DOHH2 (cell line): ENCODE data around the gene NKAIN2.

ENCODE experiments used
- H3F3A ChIP-seq: fragments of 200-600 bp; sonication (generic), shearing (Covaris generic); 2 replicates; pipeline ENCODE4 v1.6.0; 2016; ENCODE audit warnings: antibody characterized with exemption, mild to moderate bottlenecking; ENCODE audit not compliant: control insufficient read depth, insufficient read depth
- H3K27ac ChIP-seq: fragments of 200-600 bp; sonication (generic); 2 replicates; pipeline ENCODE4 v1.5.1; 2014; ENCODE audit warnings: low read depth, mild to moderate bottlenecking, low read length, moderate library complexity
- H3K27me3 ChIP-seq: fragments of 200-600 bp; sonication (generic); 2 replicates; pipeline ENCODE4 v1.6.1; 2014; ENCODE audit warnings: mild to moderate bottlenecking, low read length, mixed read lengths; ENCODE audit not compliant: control insufficient read depth
- H3K36me3 ChIP-seq: fragments of 200-600 bp; sonication (generic); 2 replicates; pipeline ENCODE4 v1.6.1; 2014; ENCODE audit warnings: mild to moderate bottlenecking, low read length, moderate library complexity, mixed read lengths; ENCODE audit not compliant: control insufficient read depth
- H3K4me1 ChIP-seq: fragments of 200-600 bp; sonication (generic); 2 replicates; pipeline ENCODE4 v1.6.1; 2014; ENCODE audit warnings: mild to moderate bottlenecking, low read length, mixed read lengths; ENCODE audit not compliant: control insufficient read depth
- H3K4me2 ChIP-seq: fragments of 200-600 bp; sonication (generic); 2 replicates; pipeline ENCODE4 v1.6.0; 2014; ENCODE audit warnings: mild to moderate bottlenecking, low read length, moderate library complexity
- H3K4me3 ChIP-seq: fragments of 200-600 bp; sonication (generic); 2 replicates; pipeline ENCODE4 v1.5.1; 2014; ENCODE audit warnings: mild to moderate bottlenecking, low read length, mixed read lengths
- H3K79me2 ChIP-seq: fragments of 200-600 bp; sonication (generic); 2 replicates; pipeline ENCODE4 v1.6.1; 2014; ENCODE audit warnings: mild to moderate bottlenecking, low read length, mixed read lengths; ENCODE audit not compliant: control insufficient read depth
- H3K9me2 ChIP-seq: fragments of 200-600 bp; sonication (generic); replicated peaks from 2 replicates; pipeline ENCODE4 v1.6.1; 2014; ENCODE audit warnings: mild to moderate bottlenecking, low read length, mixed read lengths; ENCODE audit not compliant: control insufficient read depth
- H3K9me3 ChIP-seq: fragments of 200-600 bp; sonication (generic); 2 replicates; pipeline ENCODE4 v1.6.1; 2014; ENCODE audit warnings: antibody characterized with exemption, low read length, mixed read lengths; ENCODE audit not compliant: control insufficient read depth, insufficient read depth
- H4K20me1 ChIP-seq: fragments of 200-600 bp; sonication (generic); 2 replicates; pipeline ENCODE4 v1.6.0; 2014; ENCODE audit warnings: low read depth, mild to moderate bottlenecking, antibody characterized with exemption, low read length, moderate library complexity; ENCODE audit not compliant: control insufficient read depth, insufficient read depth
- EZH2phosphoT487 ChIP-seq: fragments of 200-600 bp; sonication (generic); IDR thresholded peaks from 2 replicates; pipeline ENCODE4 v1.6.1; 2017; ENCODE audit warnings: borderline replicate concordance, mild to moderate bottlenecking, antibody characterized with exemption, low read length, moderate library complexity, mixed read lengths
- TF ChIP-seq, protein P1 (sequence below): fragments of 200-600 bp; sonication (generic); IDR thresholded peaks from one replicate; pipeline ENCODE4 v1.5.1; 2014; ENCODE audit warnings: antibody characterized with exemption, mild to moderate bottlenecking, low read depth, low read length; ENCODE audit not compliant: poor library complexity, severe bottlenecking

Gene NKAIN2

DNA sequence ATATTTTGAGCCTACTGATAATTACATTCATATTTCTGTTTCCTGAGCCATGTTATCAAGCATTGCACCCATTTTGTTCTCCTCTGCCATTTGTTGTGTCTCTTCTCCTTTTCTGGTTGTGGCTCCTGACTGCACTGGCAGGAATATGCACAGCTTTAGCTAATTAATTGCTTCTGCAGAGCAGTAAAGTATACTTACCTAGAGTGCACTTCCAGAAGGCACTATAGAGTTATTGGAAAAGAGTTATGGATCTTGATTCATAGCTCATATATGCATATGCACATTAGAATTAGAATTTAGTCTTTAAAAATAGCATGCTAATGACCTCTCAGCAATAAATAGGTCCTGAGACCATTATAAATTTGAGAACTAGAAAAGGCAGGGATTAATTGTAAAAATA lies 262.6 kb downstream of the NKAIN2 start:
- Histone ChIP-seq H3K9me2 (no peaks in the 10 kb centered on the region), H3K79me2 (no peaks in the 10 kb centered on the region), H3K27ac (no peak overlapping the region), H3K4me3 (no peak overlapping the region), H3F3A (no peaks in the 10 kb centered on the region), H3K27me3 (no peaks in the 10 kb centered on the region), H3K36me3 (no peaks in the 10 kb centered on the region), H4K20me1 (no peaks in the 10 kb centered on the region), H3K9me3 (no peaks in the 10 kb centered on the region), H3K4me1 (no peaks in the 10 kb centered on the region), H3K4me2 (no peak overlapping the region)
- TF ChIP-seq, protein P1, sequence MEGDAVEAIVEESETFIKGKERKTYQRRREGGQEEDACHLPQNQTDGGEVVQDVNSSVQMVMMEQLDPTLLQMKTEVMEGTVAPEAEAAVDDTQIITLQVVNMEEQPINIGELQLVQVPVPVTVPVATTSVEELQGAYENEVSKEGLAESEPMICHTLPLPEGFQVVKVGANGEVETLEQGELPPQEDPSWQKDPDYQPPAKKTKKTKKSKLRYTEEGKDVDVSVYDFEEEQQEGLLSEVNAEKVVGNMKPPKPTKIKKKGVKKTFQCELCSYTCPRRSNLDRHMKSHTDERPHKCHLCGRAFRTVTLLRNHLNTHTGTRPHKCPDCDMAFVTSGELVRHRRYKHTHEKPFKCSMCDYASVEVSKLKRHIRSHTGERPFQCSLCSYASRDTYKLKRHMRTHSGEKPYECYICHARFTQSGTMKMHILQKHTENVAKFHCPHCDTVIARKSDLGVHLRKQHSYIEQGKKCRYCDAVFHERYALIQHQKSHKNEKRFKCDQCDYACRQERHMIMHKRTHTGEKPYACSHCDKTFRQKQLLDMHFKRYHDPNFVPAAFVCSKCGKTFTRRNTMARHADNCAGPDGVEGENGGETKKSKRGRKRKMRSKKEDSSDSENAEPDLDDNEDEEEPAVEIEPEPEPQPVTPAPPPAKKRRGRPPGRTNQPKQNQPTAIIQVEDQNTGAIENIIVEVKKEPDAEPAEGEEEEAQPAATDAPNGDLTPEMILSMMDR = no peak
- TF ChIP-seq EZH2phosphoT487 = no peak

DNA sequence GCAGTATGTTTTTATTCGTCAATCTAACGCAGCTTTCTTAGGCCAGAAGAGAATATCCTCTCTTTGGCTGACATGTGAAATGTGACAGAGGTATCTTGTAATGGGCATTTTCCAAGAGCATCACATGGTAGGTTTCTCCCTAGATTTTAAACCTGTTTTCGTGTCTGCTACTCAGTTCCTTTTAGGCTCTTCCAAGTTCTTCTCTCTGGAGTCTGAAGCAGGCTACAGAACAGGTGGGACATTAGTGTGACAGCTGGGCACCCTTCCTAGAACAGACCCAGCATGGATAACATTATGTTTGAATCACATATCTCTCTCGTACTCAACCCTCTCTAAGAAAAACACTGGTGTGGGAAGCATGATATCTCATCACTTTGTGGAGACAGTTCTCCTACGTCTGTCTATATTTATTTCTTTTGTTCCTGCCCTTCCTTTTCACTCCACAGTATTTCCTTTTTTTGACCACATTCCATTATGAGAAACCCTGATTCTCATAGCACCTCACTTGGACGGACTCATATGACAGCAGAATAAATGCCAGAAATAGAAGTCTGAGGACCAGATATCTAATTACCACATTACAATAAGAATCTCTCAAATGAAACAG lies 263.4 kb downstream of the NKAIN2 start:
- H3K36me3 ChIP-seq = no peaks in the 10 kb centered on the region
- H3K79me2 ChIP-seq = no peaks in the 10 kb centered on the region
- no peak for TF ChIP-seq EZH2phosphoT487
- TF ChIP-seq, protein P1 = no peak
- H3K4me1 ChIP-seq = no peaks in the 10 kb centered on the region
- H3K4me3 ChIP-seq = no peak overlapping the region
- H3K27me3 ChIP-seq = no peaks in the 10 kb centered on the region
- H3F3A ChIP-seq = no peaks in the 10 kb centered on the region
- no peaks in the 10 kb centered on the region for H3K9me3 ChIP-seq
- H3K9me2 ChIP-seq = no peaks in the 10 kb centered on the region
- H4K20me1 ChIP-seq = no peaks in the 10 kb centered on the region
- no peak overlapping the region for H3K4me2 ChIP-seq
- no peak overlapping the region for H3K27ac ChIP-seq

DNA sequence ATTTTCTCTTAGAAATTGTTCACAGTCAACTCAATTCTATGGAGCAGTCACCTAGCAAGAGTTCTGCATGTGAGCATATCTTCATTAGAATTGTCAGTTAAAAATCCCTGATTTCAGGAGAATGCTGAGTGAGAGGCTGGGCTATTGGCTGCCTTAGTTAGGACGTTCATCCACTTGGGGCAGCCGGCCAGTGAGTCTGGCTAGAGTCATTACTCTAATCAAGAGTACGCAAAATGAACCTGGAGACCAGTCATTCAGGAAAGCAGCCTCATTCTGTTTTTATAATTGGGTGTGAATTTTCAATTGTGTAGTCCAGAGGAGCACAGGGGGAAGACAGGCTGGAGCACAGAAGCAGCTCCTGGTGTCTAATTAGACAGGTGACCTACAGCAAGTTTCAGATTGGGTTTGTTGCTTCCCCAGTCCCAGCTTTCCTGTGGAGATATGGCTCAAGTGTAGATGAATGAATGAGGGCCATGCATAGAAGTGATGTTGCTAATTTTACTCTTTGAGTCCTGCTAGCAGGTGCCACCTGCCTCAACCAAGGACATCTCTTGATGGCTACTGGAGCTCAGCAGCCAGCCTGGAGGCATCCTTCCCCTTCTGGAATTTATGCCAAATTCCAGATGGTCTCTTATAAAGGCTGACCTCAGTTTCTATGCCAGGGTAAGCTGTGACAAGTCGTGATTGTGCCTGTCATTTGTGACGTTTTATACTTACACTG lies 265.7 kb downstream of the NKAIN2 start:
- TF ChIP-seq, protein P1 = no peak
- no peak for TF ChIP-seq EZH2phosphoT487
- Histone ChIP-seq H3K27me3 (no peaks in the 10 kb centered on the region), H3K4me3 (no peak overlapping the region), H3K36me3 (no peaks in the 10 kb centered on the region), H3F3A (no peaks in the 10 kb centered on the region), H3K79me2 (no peaks in the 10 kb centered on the region), H3K4me1 (no peaks in the 10 kb centered on the region), H3K9me3 (no peaks in the 10 kb centered on the region), H3K4me2 (no peak overlapping the region), H3K9me2 (no peaks in the 10 kb centered on the region), H3K27ac (no peak overlapping the region), H4K20me1 (no peaks in the 10 kb centered on the region)
